Stimulated activated naive CD4-positive, alpha-beta T cell (primary cell): ENCODE measurements around the gene STX11.

Experiments
- DNase-seq, 6 experiments: peaks; one replicate each; lab custom pipeline; 2025; lab: John Stamatoyannopoulos, UW

The STX11 gene

DNA sequence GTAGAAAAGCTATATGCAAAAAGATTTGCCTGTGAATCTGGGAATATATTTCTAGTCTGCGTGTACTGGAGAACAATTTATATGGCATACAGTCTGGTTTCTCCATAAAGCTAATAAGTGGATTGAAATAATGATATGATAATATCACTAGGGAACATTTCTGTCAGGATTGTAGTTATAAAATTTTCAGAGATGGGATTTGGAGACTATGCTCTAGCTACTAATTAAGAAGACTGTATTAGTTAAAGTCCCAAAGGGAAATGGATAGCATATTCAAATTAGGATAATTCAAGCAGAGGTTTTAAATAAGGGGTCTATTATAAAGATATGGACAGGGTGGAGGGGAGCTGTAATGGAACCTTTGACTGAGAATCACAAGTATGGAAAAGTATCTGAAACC is 7.2 kb upstream of the STX11 start:
- no peak for DNase-seq

DNA sequence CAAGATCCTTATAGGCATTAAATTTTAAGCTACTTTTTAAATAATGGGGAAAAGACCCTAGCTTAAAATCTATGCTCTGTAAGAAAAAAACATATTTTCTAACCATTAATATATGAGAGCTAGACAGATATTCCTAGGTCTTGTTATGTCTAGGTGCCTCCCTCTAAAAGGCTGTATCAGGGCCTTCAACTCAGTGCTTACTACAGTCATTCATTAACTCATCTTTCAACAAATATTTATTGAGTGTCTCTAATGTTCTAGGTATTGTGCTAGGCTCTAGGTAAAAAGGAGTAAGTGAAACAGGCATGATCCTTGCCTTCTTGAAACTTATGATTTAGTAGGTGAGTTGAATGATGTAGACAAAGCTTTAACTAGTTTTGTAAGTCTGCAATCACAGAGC is 6.4 kb upstream of the STX11 start:
- DNase-seq, result no peak

DNA sequence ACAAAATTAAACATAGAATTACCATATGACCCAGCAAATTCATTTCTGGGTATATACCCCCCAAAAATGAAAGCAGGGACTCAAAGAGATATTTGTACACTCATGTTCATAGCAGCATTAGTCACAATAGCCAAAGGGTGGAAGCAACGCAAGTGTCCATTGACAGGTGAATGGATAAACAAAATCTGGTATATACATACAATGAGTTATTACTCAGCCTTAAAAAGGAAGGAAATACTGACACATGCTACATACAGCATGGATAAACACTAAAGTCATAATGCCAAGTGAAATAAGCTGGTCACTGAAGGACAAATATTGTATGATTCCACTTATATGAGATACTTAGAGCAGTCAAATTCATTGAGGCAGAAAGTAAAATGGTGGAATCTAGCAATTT is 5.3 kb upstream of the STX11 start:
- no peak for DNase-seq

DNA sequence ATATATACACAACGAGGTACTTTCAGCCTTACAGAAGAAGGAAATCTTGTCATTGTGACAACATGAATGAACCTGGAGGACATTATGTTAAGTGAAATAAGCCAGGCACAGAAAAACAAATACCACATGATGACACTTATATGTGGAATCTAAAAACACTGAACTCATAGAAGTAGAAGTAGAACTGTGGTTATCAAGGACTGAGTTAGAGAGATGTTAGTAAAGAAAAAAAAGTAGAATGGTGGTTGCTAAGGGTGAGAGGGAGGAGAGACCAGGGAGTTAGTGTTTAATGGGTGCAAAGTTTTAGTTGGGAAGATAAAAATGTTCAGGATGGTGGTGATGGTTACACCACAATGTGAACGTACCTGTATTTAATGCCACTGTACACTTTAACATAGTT is 4.8 kb upstream of the STX11 start:
- DNase-seq, result no peak

DNA sequence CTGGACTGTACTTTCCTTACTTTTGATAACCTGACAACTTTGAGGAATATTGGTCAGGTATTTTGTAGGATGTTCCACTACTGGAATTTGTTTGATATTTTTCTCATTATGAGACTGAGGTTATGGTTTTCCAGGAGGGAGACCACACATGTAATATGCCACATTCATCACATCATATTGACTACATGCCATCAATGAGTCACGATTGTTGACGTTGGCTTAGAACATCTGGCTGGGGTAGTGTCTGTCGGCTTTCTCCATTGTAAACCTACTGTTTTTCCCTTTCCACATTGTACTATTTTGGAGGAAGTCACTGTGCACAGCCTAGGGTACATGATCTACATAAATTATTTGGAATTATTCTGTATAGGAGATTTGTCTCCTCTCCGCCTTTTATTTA is 1.4 kb upstream of the STX11 start:
- no peak for DNase-seq

DNA sequence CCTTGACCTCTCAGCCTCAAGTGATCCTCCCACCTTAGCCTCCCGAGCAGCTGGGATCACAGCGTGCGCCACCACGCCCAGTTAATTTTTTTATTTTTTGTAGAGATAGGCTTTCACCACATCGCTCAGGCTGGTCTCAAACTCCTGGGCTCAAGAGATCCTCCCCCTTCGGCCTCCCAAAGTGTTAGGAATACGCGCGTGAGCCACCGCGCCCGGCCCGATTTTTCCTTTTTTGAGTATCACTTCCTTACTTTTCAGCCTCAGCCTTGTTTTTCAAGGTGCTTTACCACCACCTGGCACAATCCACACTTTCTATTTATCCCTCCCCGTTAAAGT is 791 bp upstream of the STX11 start:
- no peak for DNase-seq

DNA sequence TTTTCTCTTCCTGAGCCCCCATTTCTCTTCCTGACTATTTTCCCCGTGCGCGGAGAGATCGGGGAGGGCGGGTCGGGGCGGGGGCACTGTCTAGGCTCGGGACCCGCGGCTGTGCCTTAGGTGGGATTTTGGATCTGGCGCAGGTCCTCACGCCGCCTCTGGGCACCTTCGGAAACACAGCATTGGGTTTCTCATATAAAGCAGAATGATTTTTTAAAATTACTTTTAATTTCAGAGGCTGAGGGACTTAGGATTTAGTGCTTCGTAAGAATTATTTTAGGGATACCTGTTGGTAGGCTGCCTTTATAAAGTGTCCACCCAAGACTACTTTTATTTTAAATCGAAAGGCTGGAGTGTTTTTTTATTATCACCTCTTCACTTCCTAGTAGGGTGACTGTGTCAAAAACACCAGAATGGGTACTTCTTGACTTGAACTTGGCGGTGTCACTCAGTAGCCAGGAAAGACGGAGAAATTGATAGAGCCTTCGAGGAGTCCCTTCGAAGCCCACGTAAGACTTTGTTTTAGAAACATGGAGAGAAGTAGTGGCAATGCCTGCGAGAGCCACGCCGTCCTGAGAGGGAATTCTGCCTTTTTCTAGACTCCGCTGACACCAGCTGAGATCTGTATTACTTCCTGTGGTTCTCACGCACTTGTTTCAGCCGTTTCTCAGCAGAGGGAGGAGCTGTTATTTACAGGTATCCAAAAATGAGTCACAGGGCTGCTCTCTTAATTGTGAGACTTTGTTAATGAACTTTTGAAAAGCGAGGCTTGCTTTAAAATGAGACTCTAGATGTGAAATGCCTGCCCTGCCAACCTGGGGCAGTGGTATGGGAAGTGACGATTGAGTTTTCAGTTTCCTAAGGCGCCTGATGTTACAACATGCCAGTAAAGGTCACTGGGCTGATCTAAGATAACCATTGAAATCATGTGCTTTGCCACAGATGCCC is 667 bp downstream of the STX11 start:
- peak; percentile 6 to 75 (median 40) for DNase-seq

DNA sequence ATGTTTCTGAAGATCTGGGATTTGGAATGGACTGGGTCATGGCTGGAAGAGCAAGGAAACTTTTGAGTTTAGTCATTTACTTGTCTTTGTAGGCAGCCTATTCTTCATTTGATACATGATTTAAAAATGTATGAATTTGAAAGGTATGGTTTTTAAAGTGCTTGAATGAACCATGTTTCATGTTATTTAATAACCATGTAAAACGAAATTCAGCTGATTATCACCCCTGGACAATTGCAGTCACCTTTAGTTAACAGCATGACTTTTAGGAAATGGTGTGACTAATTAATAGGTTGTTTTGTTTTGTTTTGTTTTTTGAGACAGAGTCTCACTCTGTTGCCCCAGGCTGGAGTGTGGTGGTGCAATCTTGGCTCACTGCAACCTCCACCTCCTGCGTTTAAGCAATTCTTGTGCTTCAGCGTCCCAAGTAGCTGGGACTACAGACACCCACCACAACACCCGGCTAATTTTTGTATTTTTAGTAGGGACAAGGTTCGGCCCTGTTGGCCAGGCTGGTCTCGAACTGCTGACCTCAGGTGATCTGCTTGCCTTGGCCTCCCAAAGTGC is 2.1 kb downstream of the STX11 start:
- DNase-seq, result no peak

DNA sequence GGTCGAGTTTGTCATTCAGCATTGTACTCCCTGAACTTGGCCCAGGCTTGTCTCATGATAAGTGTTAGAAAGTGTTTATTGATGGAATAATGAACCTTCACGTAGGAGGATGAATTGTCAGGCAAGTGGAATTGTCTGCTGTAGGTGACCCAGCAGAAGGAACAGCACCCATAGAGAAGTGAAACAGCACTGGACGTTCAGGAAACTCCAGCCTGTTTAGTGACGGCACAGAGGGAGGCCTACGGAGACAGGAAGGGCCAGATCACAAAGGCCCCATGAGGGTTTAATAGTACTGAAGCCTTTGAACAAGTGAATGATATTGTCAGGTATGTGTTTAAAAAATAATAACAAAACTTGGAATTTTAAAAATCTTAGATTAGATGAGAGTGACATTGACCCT is 2.9 kb downstream of the STX11 start:
- no peak for DNase-seq

DNA sequence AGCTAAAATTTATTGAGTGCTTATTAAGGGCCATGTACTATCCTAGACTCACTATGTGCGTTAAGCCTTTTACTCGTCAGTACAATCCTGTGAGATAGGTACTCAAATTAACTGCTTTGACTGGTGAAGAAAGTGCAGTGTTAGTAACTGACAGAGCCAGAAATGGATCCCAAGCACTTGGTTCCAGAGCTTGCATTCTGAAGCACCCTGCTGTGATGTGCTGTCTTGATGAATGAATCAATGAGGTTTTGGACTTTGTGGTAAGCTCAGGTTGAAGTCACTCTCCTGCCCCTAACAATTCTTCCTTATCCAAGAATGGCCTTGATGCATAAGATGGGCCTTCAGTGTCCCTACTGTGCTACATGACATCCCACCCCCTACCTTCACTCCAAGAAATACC is 3.7 kb downstream of the STX11 start:
- DNase-seq, result no peak

DNA sequence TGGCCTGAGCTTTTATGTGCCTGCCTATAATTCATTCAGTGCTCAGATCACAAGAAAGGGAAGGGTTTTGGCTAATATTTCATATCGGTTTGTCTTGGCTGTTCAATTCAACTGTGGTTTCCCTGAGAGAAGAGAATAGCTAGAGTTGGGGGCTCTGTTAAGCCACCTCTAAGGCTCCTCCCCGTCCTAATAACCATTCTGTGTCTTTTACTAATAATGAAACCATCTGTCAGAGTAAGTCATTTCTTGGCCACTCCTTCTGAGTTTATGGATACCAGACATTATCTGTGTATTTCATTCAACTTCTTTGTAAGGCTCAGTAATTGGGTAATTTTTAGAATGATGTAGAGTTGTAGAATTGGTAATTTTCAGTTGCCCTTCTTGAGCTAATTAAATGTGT is 5.2 kb downstream of the STX11 start:
- no peak for DNase-seq

DNA sequence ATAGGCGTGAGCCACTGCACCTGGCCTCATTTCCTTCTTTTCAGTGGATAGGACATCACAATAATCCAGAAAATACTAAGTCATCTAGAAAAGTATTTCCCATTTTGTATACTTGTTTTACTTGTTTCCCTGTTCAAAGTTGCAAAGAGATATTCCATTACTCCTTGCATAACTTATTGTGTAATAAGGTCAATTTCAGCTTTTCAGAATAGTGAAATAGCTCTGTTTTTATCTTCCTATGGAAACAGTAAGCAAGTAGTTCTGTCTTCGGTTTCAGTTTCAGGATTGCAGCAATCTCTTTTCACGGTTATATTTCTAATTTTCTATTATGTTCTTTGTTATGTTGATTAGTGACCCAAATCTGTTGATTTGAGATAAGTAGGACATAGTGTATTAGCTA is 6.0 kb downstream of the STX11 start:
- no peak for DNase-seq

DNA sequence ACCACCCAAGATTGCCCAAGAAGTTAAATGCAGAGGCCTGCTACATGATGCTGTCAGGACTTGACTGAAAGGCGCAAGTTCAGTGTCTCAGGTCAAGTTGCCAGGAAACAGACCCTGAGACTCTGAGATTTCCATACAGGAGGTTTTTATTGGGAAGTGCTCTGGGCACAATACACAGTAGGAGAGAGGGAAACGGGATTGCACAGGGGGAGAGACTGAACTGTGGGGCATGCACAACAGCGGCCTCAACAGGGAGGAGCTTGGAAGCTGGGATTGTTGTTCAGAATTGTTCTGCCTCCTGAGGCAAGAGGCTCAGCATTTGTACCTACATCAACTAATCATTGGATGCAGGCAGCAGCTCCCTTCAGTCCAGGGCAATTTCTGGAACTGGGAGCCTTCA is 6.7 kb downstream of the STX11 start:
- no peak for DNase-seq

DNA sequence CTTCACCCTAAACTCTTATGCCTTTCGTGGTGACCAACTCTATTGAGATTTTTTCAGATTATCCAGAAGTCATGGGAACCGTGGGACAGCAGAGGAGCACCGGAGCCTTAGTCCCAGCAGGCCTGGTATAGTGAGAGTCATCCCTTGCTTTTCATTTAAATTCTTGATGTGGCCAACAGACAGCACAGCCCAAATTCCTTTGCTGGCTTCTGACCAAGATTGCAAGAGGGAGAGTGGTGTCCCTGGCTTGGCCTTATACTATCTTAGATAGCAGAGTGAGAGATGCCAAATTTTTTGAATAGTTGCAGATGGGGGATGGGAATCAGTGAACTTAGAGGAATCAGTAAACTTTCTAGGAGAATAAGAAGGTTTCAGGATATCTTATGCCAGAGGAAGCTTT is 7.8 kb downstream of the STX11 start:
- no peak for DNase-seq

DNA sequence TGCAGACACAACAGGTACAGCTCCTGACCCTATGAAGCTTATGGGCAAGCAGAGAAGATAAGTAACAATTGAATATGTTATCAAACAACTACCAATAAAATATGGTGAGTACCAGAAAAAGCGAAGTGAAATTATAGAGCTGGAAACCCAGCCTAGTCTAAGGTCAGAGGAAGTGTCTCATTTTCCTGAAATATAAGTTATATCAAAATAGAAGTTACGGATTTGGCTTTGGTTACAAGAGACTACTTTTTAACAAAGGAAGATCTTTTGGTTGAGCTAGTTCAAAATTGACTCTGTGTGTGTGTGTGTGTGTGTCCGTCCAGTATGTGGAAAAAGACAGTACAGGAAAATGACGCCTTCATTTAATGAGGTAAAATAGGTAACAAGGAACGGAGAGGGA is 8.9 kb downstream of the STX11 start:
- no peak for DNase-seq

DNA sequence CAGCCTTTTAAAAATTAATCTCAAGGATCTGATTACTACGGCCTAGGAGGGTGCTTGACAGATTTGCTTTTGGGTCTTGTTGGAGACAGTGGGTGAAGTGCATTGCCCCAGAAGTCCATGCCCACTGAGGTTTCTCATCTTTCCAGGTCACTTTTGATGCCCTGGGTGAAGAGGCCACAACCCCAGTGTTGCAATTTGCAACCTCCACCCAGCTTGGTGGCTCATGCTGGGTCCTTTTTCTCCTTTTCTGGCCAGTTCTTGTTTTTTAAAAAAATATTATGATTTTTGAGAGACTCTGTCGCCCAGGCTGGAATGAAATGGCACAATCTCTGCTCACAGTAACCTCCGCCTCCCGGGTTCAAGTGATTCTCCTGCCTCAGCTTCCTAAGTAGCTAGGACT is 9.4 kb downstream of the STX11 start:
- no peak for DNase-seq

DNA sequence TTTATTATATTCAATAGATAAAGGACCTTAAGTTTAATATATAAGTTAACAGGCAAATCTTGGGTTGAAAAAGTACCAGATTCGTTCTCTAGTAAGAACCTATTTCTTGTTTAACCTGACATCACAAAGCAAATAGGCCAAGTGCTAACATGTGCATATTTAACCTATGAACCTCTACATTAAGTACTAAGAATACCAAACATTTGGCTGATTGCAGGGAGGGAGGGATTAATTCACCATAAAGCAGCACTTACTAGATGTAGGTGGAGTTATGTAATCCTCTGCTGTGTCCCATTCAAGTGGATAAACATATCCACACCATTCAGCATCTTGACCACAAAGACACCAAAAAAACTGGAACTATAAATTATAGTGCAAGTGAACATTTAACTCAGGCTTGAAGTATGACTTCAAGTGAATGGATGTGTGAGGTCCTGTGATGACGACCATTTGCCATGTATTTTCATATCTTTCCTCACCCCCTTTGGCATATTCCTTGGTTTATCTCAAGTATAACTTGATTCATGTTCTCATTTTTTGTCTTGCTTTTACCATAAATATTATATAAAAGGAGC is 10.2 kb downstream of the STX11 start:
- no peak for DNase-seq

DNA sequence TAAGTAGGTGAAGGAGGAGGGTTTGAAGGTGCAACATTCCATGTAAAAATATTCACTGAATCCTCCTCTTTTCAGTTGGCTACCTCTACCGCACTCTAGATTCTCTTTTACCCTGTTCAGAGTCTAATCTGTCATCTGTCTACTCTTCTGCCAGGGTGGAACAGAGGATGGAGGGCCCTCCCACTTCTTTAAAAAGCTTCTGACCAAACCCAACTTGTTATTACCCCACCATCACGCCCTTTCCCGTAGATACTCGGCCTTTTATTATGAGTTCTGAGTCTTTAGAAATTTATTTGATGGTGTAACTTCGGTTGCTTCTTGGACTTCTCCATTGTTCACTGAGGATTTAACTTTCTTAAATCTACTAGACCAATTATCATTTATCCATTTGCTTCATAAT is 11.7 kb downstream of the STX11 start:
- DNase-seq, result no peak

DNA sequence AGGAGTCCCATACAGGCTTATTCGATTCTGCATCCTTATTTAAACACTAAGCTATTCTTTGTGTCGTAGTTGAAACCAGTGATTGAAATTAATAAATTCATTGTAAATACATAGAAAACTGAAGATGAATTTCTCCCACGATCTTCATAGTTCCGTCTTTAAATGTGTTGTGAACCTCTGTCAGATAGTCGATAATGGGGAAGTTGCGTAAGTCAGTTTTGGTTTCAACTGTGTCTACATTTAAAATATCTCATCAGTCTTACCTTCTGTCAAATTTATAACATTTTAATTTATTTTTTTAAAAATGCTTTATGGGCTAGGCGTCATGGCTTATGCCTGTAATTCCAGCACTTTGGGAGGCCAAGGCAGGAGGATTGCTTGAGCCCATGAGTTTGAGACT is 12.7 kb downstream of the STX11 start:
- DNase-seq, result no peak

DNA sequence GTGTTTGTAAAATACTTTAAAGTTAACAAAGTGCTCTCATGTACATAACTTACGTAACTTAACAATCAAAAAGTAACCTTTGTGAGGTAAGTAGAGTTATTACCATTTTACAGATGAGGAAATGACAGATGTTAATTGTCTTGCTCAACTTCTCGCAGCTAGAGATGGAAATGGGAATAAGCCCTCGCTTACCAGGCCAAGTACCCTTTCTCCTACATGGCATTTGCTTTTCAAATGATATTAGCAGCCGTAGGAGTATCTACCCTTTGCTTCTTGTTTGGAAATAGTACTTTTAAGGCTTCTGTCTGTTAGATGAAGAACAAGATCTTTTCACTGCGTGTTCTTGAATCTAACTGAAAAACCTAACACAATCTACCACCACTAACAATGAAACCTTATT is 15.5 kb downstream of the STX11 start:
- DNase-seq, result no peak

DNA sequence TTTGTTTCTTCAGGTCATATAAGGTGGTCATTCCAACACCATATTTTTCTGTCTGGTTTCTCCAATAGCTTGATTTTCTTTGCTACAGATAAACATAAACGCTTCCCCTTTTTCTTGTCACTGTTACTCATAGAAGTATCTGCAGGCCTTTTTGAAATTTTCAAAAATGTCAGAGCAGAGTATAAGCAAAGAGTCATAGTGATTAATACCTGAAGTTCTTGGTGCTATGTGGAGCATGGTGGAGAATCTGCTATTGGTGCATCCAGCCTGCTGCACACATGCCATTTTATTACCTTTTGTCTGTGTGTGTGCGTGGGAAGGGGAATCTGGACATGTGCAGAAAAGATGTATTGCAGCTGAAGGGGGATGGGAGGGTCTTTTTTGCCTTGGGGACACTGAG is 19.7 kb downstream of the STX11 start:
- DNase-seq, result no peak

DNA sequence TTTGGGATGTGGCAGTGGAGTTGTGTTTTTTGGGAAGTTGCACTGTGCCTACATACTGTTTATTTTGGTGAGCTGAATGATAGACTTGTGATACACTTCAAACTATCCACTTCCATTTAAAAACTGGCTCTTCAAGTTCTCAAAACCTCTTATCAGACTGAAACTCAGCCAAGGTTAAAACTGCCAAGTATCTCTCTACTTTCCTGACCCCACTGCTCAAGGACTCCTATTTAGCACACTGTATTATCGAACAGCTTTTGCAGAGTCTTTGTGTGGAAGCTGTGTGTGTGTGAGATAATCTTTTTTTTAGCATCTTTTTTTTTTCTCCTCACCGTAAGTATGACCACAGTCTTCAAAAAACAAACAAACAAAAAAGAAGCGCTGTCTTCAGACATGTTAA is 21.1 kb downstream of the STX11 start:
- no peak for DNase-seq

DNA sequence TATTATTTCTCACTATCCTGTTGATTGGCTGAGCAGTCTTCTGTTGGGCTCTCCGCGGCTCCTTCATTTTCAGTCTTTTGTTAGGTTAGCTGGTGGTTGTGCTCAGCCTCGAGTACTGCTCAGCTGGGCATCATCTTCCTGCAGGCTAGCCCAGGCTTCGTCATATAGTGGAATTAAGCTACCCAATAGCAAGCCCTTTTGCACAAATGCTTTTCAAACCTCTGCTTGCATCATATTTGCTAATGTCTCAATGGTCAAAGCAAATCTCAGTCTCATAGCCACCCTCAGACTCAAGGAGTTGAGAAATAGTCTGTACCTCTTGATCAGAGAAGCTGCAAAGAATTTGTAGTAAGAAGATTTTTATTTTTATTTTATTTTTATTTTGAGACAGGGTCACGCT is 23.7 kb downstream of the STX11 start:
- no peak for DNase-seq

DNA sequence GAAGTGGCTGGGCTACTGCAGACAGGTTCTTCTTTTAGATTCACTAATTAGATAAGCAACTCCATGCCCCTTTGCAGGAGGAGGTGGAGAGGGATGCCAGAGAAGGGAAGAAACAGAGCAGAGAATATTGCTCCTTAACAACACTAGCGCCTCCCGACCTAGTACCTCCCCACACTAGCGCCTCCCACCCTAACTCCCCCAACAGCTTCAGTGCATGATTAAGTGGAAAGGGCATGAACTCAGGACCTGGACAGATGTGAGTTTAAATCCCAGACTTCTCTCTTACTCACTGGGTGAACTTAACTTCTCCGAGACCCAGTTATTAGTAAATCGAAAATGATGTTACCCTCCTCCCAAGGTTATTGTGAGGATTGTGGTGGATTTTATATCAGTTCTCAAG is 25.7 kb downstream of the STX11 start:
- no peak for DNase-seq
